VCaP (cell line): Measurements from ENCODE around the gene SIM1.

Experiments used
- H3K27ac ChIP-seq: fragments of 450-650 bp; 2 replicates; pipeline ENCODE4 v1.5.1; 2017
- TF ChIP-seq, protein P1 (sequence below): fragments of 450-650 bp; conservative IDR thresholded peaks from 2 replicates; pipeline ENCODE4 v1.5.1; 2017; ENCODE audit warnings: mild to moderate bottlenecking, moderate library complexity

Gene SIM1

DNA sequence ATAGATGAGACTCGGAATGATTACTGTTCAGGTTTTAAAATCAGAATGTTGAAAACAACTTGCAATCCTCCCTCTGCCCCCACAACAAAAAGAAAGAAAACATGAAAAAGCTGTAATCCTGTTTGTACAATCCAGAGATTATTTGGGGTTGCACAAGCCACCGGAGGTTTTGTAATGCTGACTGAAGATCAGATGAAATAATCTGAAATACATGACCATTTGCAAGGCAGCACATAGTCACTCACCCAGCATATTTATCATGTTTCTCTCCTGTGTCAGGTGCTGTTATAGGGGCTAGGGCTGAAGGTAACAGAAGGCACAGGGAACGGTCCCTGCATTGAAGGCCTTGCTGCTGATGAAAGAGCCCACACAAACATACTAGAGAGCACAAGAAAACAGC, 85.3 kb downstream of the SIM1 start:
- H3K27ac ChIP-seq, result no peak overlapping the region
- TF ChIP-seq, protein P1, sequence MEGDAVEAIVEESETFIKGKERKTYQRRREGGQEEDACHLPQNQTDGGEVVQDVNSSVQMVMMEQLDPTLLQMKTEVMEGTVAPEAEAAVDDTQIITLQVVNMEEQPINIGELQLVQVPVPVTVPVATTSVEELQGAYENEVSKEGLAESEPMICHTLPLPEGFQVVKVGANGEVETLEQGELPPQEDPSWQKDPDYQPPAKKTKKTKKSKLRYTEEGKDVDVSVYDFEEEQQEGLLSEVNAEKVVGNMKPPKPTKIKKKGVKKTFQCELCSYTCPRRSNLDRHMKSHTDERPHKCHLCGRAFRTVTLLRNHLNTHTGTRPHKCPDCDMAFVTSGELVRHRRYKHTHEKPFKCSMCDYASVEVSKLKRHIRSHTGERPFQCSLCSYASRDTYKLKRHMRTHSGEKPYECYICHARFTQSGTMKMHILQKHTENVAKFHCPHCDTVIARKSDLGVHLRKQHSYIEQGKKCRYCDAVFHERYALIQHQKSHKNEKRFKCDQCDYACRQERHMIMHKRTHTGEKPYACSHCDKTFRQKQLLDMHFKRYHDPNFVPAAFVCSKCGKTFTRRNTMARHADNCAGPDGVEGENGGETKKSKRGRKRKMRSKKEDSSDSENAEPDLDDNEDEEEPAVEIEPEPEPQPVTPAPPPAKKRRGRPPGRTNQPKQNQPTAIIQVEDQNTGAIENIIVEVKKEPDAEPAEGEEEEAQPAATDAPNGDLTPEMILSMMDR, result no peak

DNA sequence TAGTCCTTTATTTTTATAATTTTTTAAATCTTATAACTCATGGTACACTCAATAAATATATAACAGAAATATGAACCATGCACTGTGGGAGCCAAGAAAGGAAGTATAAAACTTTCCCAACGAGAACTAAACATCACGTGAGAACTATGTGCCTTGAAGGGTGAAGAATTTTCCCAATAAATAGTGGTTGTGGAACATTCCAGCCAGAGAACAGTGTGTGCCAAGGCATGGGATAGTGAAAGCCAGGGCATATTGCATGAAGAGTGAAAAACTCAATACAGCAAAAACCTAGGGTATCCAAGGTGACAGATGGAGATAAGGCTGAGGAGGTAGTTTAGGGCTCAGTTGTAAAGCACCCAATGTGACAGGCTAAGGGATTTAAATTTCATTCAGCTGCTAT, 86.1 kb downstream of the SIM1 start:
- TF ChIP-seq, protein P1, result no peak
- H3K27ac ChIP-seq, result no peak overlapping the region

DNA sequence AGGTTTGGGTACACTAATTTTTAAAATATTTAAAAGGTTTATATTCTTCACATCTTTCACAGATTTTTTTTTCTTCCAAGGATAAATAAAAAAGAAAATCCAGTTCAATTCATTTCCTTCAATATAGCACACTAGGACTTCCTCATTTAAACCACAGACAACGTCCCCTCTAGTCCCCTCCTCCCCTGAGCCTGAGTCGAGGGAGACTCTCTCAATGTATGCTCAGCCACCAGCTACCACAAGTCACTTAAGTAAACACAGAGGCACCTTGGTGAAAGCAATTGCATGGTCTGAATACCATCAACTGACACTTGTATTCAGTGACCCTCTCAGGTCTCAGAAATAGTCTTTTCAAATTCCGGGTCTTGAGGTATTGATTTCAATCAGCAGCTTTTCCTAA, 88.6 kb downstream of the SIM1 start:
- TF ChIP-seq, protein P1, result no peak
- H3K27ac ChIP-seq, result no peak overlapping the region

DNA sequence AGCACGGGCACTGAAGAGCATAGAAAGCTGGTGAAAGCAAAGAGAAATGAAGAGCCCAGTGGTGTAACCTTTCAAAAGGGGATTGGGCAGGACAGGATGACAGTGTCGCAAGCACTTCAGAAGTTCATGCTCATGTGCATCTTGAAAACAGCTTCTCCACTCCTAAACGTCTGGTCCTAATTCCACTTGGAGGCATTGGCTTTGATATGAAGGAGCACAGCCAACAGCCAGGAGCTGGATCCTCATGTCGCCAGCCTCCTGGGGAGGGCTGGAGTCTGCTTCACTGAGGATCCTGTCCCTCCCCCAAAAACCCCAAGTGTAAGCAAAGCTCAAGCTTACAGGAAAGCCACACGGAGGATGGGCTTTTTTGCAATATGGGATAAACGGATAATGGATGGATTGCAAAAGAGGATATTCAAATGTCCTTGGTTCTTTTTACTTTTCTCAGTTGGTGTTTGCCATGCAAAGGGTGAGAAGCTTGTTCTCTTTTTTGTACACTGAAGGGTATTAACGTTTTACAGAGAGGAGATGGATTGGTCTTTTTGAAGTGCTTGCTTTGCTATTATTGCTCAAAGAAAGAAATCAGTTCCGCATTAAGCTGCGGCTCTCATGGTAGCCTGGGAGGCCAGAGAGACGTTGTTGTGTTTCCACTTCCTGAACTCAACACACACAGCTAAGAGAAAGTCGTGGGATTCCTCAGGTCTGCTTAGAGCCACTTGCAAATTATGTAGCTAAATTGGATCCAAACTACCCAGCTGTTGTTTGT, 92.2 kb downstream of the SIM1 start:
- TF ChIP-seq, protein P1, result no peak
- H3K27ac ChIP-seq, result no peak overlapping the region

DNA sequence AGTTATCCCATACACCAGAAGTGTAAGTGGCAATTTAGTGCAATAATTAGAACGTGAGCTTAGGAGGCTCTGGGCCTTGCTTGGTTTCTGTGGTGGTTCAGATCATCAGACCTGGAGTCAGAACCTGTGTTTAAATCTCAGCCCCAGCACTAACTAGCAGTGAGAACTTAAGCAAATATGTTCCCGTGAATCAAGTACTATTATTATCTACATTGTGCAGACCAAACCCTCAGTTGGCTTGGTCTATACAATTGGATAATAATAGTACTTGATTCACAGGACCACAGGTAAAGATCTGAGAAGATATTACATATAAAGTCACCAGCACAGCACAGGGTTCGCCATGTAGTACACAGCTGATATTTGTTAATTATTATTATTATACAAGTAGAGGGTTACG, 93.1 kb downstream of the SIM1 start:
- TF ChIP-seq, protein P1, result no peak
- no peak overlapping the region for H3K27ac ChIP-seq

DNA sequence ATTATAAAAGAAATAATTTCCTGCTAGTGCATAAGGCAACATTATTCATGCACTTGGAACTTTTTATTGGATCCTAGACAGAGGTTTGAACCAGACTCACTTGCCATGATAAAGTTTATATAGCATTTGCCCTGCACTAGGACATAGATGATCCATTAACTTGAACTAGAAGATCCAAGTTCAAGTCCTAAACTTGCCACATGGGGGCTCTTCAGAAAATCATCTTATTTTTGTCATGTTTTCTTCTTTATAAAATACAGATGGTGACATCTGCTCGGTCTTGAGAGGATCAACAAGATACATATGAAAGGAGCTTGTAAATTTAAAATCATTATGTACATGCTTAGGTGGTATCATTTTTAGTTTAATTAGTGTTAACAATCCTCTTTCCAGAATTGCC, 94.5 kb downstream of the SIM1 start:
- TF ChIP-seq, protein P1, result no peak; the same call in 1 of the 2 replicates
- no peak overlapping the region for H3K27ac ChIP-seq

DNA sequence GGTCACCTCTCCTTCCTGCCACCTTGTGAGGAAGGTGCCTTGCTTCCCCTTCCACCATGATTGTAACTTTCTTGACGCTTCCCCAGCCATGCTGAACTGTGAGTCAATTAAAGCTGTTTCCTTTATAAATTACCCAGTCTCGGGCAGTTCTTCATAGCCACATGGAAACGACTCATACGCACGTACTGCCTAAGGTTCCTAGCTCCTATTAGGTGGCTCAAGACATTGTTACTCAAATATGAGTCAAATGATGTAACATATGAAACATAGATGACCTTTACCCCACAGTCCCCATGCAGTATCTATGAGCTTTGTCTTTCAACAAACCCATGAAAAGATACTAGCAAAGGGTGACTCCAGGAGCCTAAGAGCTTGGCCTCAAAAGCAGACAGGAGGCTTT, 98.3 kb downstream of the SIM1 start:
- TF ChIP-seq, protein P1, result no peak
- H3K27ac ChIP-seq, result no peak overlapping the region
